K562 (cell line): ENCODE measurements around the gene GART. TPM values are rescaled to one million over a fixed set of nuclear protein-coding genes. Genes with fewer than 3 reads are reported as not detected.

Experiments
- BRD4 ChIP-seq: fragments of 200-600 bp; sonication (generic); IDR thresholded peaks from 2 replicates; pipeline ENCODE4 v1.6.1; 2017; ENCODE audit warnings: inconsistent platforms
- CEBPG ChIP-seq, 3 experiments: fragments of 200-800 bp in 1 of 3; sonication (Bioruptor generic) in 1 of 3; sonication (generic) in 1 of 3; formaldehyde crosslinking in 1 of 3; IDR thresholded peaks in 2 of 3; conservative IDR thresholded peaks in 1 of 3; 2 replicates each; pipeline versions ENCODE4 v1.6.1 to v1.8.0; 2016 to 2022; ENCODE audit warnings: missing compliant biosample characterization in 2 of 3, missing genetic modification characterization in 2 of 3, mild to moderate bottlenecking in 1 of 3, missing genetic modification reagents in 1 of 3
- CREB3 ChIP-seq: fragments of 450-650 bp; conservative IDR thresholded peaks from 2 replicates; pipeline ENCODE4 v1.6.1; 2016; ENCODE audit warnings: missing genetic modification characterization, low read depth, mild to moderate bottlenecking, missing compliant biosample characterization, moderate library complexity
- DPF2 ChIP-seq: fragments of 450-650 bp; IDR thresholded peaks from 2 replicates; pipeline ENCODE4 v1.6.1; 2016
- HEY1 ChIP-seq: fragments of 250-450 bp; sonication (Bioruptor Pico); IDR thresholded peaks from 2 replicates; pipeline ENCODE4 v1.5.0; 2020; ENCODE audit warnings: mild to moderate bottlenecking, moderate library complexity, borderline replicate concordance
- HINFP ChIP-seq: fragments of 450-650 bp; conservative IDR thresholded peaks from 2 replicates; pipeline ENCODE4 v1.6.1; 2016; ENCODE audit warnings: missing genetic modification characterization, low read depth, mild to moderate bottlenecking, control low read depth, missing compliant biosample characterization
- HOXB6 ChIP-seq: fragments of 250-450 bp; sonication (Bioruptor Pico); IDR thresholded peaks from 2 replicates; pipeline ENCODE4 v1.5.1; 2022; ENCODE audit warnings: mild to moderate bottlenecking, borderline replicate concordance
- PHF20 ChIP-seq: fragments of 450-650 bp; IDR thresholded peaks from 2 replicates; pipeline ENCODE4 v1.6.1; 2018; ENCODE audit not compliant: partially characterized antibody
- RHOXF2B ChIP-seq: fragments of 250-450 bp; sonication (Bioruptor Pico); conservative IDR thresholded peaks from 2 replicates; pipeline ENCODE4 v1.5.1; 2021
- SRSF1 ChIP-seq: fragments of 200-400 bp; formaldehyde crosslinking; IDR thresholded peaks from 2 replicates; pipeline ENCODE4 v1.6.1; 2017; ENCODE audit warnings: mild to moderate bottlenecking, low read depth, low read length, moderate library complexity
- TAF15 ChIP-seq: fragments of 200-400 bp; formaldehyde crosslinking; IDR thresholded peaks from 2 replicates; pipeline ENCODE4 v1.6.1; 2017; ENCODE audit warnings: mild to moderate bottlenecking, low read depth, low read length, moderate library complexity
- THAP12 ChIP-seq: fragments of 250-450 bp; sonication (Bioruptor Pico); IDR thresholded peaks from 2 replicates; pipeline ENCODE4 v1.9.0; 2021; ENCODE audit warnings: mild to moderate bottlenecking, inconsistent platforms
- TRIM25 ChIP-seq: fragments of 450-650 bp; IDR thresholded peaks from 2 replicates; pipeline ENCODE4 v1.7.0; 2016; ENCODE audit warnings: borderline replicate concordance
- ZBTB1 ChIP-seq: sonication (generic); formaldehyde crosslinking; IDR thresholded peaks from 2 replicates; pipeline ENCODE4 v1.8.1; 2023; ENCODE audit warnings: missing genetic modification reagents, low read depth, mild to moderate bottlenecking, borderline replicate concordance
- ZBTB12 ChIP-seq: fragments of 250-450 bp; sonication (Bioruptor Pico); IDR thresholded peaks from 2 replicates; pipeline ENCODE4 v1.4.0; 2020
- ZNF165 ChIP-seq: fragments of 250-450 bp; sonication (Bioruptor Pico); IDR thresholded peaks from 2 replicates; pipeline ENCODE4 v1.4.0; 2020; ENCODE audit warnings: borderline replicate concordance
- ZNF175 ChIP-seq: fragments of 200-800 bp; sonication (Bioruptor generic); IDR thresholded peaks from 2 replicates; pipeline ENCODE4 v1.6.1; 2016; ENCODE audit warnings: low read depth, mild to moderate bottlenecking, missing genetic modification characterization, missing compliant biosample characterization
- polyA plus RNA-seq, 8 experiments: library from polyadenylated mRNA; depleted of rRNA in 4 of 8; stranded (reverse) in 5 of 8; unstranded in 3 of 8; fragments of >200 nt; fragmentation: Nextera tagmentation in 2 of 8; fragmentation: Illumina TruSeq in 1 of 8; extraction: Ambion mirVana in 2 of 8; extraction: Trizol in 1 of 8; gene quantifications; 2 replicates each; pipeline versions ENCODE4 v1.2.1 to v1.2.3, GENCODE V29; 2011 to 2014; ENCODE audit warnings: inconsistent platforms in 1 of 8, missing spikeins in 1 of 8
- total RNA-seq, 7 experiments: library from RNA; depleted of rRNA in 6 of 7; stranded (reverse); fragments of >200 nt in 6 of 7; fragmentation: Illumina TruSeq in 2 of 7; extraction: Trizol in 2 of 7; gene quantifications; 2 replicates each; pipeline versions ENCODE4 v1.2.1 to v1.2.3, GENCODE V29; 2011 to 2021; ENCODE audit warnings: low replicate concordance in 1 of 7

GART gene
- total and polyA plus RNA-seq, 9 of the 15 experiments (the other 6 are each of a cell fraction or from before 2014, with no cell fraction given), result 141 to 429 (median 349) TPM

GRCh38 chr21:33491373-33492102 lies 50.4 kb downstream of the GART start, which contains the start of gene DNAJC28 (continued):
- TF ChIP-seq THAP12 (CRISPR knock-in tag) (0 out of 2 replicates have a peak, but pooled peaks have one; percentile 8), ZBTB1 (CRISPR knock-in tag) (no peak), CEBPG (CRISPR knock-in tag; IDR thresholded peaks at IDR 0.05) (peak; percentile 71), CEBPG (tag; conservative IDR thresholded peaks at IDR 0.05 in 1 of 2, IDR thresholded peaks at IDR 0.05 in 1 of 2) (no peak), HINFP (tag) (no peak), SRSF1 (no peak), CREB3 (no peak), HOXB6 (CRISPR knock-in tag) (no peak; the same call in 1 of the 2 replicates), DPF2 (peak; percentile 64; the same call in 1 of the 2 replicates), TRIM25 (0 out of 2 replicates have a peak, but pooled peaks have one; percentile 50), ZNF165 (no peak), TAF15 (no peak), RHOXF2B (CRISPR knock-in tag) (no peak), ZBTB12 (CRISPR knock-in tag) (no peak), ZNF175 (no peak), HEY1 (no peak), BRD4 (no peak), PHF20 (peak; percentile 65)
